Prostate gland (tissue), 2 donors: ENCODE results near the gene THRAP3.

Experiments used
- POLR2A ChIP-seq: fragments of 450-650 bp; IDR thresholded peaks from one replicate; pipeline ENCODE4 v1.6.1; 2016; ENCODE audit warnings: antibody characterized with exemption, mild to moderate bottlenecking
- POLR2AphosphoS5 ChIP-seq: sonication (generic); formaldehyde crosslinking; IDR thresholded peaks from one replicate; pipeline ENCODE4 v1.6.1; 2017; ENCODE audit warnings: antibody characterized with exemption
- TF ChIP-seq, protein P1 (sequence below), 4 experiments: fragments of 200-600 bp in 2 of 4; fragments of 450-650 bp in 2 of 4; sonication (generic) in 2 of 4; IDR thresholded peaks; 1 replicate in 3 of 4; 2 replicates in 1 of 4; pipeline ENCODE4 v1.5.1; 2016 to 2019; ENCODE audit warnings: antibody characterized with exemption in 4 of 4, mild to moderate bottlenecking in 2 of 4, moderate library complexity in 2 of 4

DNA sequence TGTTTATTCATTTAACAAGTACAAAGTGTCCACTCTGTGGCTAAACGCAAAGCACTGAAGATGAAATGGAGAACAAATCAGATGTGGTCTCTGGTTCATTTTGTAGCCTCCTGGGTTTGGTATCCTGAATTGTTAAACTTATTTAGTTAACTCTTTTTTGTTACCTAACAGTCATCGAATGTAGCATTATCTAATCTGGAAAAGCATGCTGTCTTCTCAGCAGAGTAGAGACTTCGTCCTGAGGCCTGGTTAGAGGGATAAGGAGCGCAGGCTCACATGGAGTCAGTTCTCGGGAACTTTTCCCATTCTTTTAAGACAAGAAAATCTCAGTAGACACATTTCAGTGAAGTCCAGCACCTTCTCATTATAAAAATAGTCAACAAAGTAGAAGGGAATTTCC is 48.8 kb downstream of the THRAP3 start:
- TF ChIP-seq POLR2A (no peak), POLR2AphosphoS5 (no peak)
- TF ChIP-seq, protein P1, sequence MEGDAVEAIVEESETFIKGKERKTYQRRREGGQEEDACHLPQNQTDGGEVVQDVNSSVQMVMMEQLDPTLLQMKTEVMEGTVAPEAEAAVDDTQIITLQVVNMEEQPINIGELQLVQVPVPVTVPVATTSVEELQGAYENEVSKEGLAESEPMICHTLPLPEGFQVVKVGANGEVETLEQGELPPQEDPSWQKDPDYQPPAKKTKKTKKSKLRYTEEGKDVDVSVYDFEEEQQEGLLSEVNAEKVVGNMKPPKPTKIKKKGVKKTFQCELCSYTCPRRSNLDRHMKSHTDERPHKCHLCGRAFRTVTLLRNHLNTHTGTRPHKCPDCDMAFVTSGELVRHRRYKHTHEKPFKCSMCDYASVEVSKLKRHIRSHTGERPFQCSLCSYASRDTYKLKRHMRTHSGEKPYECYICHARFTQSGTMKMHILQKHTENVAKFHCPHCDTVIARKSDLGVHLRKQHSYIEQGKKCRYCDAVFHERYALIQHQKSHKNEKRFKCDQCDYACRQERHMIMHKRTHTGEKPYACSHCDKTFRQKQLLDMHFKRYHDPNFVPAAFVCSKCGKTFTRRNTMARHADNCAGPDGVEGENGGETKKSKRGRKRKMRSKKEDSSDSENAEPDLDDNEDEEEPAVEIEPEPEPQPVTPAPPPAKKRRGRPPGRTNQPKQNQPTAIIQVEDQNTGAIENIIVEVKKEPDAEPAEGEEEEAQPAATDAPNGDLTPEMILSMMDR (IDR thresholded peaks at IDR 0.05), result no peak
